GM12878 (cell line): ENCODE results near the gene ID3. TPM values are rescaled to one million over a fixed set of nuclear protein-coding genes. Genes with fewer than 3 reads are reported as not detected.

Experiments used
- ATF2 ChIP-seq: IDR thresholded peaks from 2 replicates; pipeline ENCODE4 v1.6.1; 2012; ENCODE audit warnings: low read length, inconsistent platforms
- ATF7 ChIP-seq: fragments of 450-650 bp; IDR thresholded peaks from 2 replicates; pipeline ENCODE4 v1.6.1; 2016; ENCODE audit warnings: low read depth, mild to moderate bottlenecking
- CREB1 ChIP-seq: IDR thresholded peaks from 2 replicates; pipeline ENCODE4 v1.6.1; 2012; ENCODE audit warnings: low read depth, mild to moderate bottlenecking, inconsistent platforms
- CUX1 ChIP-seq: IDR thresholded peaks from 2 replicates; pipeline ENCODE4 v1.6.1; 2012; ENCODE audit warnings: improper control_type of control experiment, low read depth, low read length; ENCODE audit not compliant: insufficient replicate concordance
- EED ChIP-seq: sonication (generic); IDR thresholded peaks from 2 replicates; pipeline ENCODE4 v1.6.1; 2016; ENCODE audit warnings: antibody characterized with exemption, low read depth
- ESRRA ChIP-seq: IDR thresholded peaks from 2 replicates; pipeline ENCODE4 v1.6.1; 2012; ENCODE audit warnings: mild to moderate bottlenecking, low read length, improper control_type of control experiment
- ETV6 ChIP-seq, 2 experiments: fragments of 450-650 bp in 1 of 2; IDR thresholded peaks in 1 of 2; conservative IDR thresholded peaks in 1 of 2; 2 replicates each; pipeline ENCODE4 v1.6.1; 2014; ENCODE audit warnings: antibody characterized with exemption in 1 of 2, borderline replicate concordance in 1 of 2, low read depth in 1 of 2, mild to moderate bottlenecking in 1 of 2, moderate library complexity in 1 of 2
- IKZF1 ChIP-seq: fragments of 450-650 bp; conservative IDR thresholded peaks from 2 replicates; pipeline ENCODE4 v1.6.1; 2017; ENCODE audit warnings: antibody characterized with exemption, mild to moderate bottlenecking
- JUNB ChIP-seq: IDR thresholded peaks from 2 replicates; pipeline ENCODE4 v1.6.1; 2016; ENCODE audit warnings: antibody characterized with exemption, mild to moderate bottlenecking
- MEF2A ChIP-seq: IDR thresholded peaks from 2 replicates; pipeline ENCODE4 v1.6.1; 2011; ENCODE audit warnings: low read depth, mild to moderate bottlenecking, low read length, moderate library complexity; ENCODE audit not compliant: insufficient read depth
- MEF2B ChIP-seq: fragments of 450-650 bp; IDR thresholded peaks from 2 replicates; pipeline ENCODE4 v1.6.1; 2018; ENCODE audit warnings: mild to moderate bottlenecking, moderate library complexity; ENCODE audit not compliant: partially characterized antibody, poor library complexity, severe bottlenecking
- MXI1 ChIP-seq: fragments of 150-350 bp; IDR thresholded peaks from 2 replicates; pipeline ENCODE4 v1.6.1; 2011; ENCODE audit warnings: low read depth, mild to moderate bottlenecking, inconsistent platforms, low read length, improper control_type of control experiment
- NBN ChIP-seq: fragments of 450-650 bp; IDR thresholded peaks from 2 replicates; pipeline ENCODE4 v1.6.1; 2016
- NFIC ChIP-seq: IDR thresholded peaks from 2 replicates; pipeline ENCODE4 v1.6.1; 2012; ENCODE audit warnings: low read depth, mild to moderate bottlenecking, inconsistent platforms, low read length, moderate library complexity
- NRF1 ChIP-seq: conservative IDR thresholded peaks from 2 replicates; pipeline ENCODE4 v1.6.1; 2011; ENCODE audit warnings: mild to moderate bottlenecking, low read depth, low read length, improper control_type of control experiment
- PAX5 ChIP-seq: IDR thresholded peaks from 2 replicates; pipeline ENCODE4 v1.6.1; 2011; ENCODE audit warnings: low read depth, low read length, borderline replicate concordance
- PAX8 ChIP-seq: fragments of 450-650 bp; IDR thresholded peaks from 2 replicates; pipeline ENCODE4 v1.6.1; 2017; ENCODE audit warnings: mild to moderate bottlenecking, moderate library complexity
- PML ChIP-seq: IDR thresholded peaks from 2 replicates; pipeline ENCODE4 v1.6.1; 2012; ENCODE audit warnings: low read length, inconsistent platforms
- STAT1 ChIP-seq: fragments of 450-650 bp; conservative IDR thresholded peaks from 2 replicates; pipeline ENCODE4 v1.6.1; 2014; ENCODE audit warnings: antibody characterized with exemption, mild to moderate bottlenecking
- TCF3 ChIP-seq: IDR thresholded peaks from 2 replicates; pipeline ENCODE4 v1.6.1; 2012; ENCODE audit warnings: low read depth, mild to moderate bottlenecking, low read length, borderline replicate concordance; ENCODE audit not compliant: insufficient read depth
- YY1 ChIP-seq: IDR thresholded peaks from 2 replicates; pipeline ENCODE4 v1.6.1; 2011; ENCODE audit warnings: low read depth, mild to moderate bottlenecking, low read length
- ZZZ3 ChIP-seq: IDR thresholded peaks from 2 replicates; pipeline ENCODE4 v1.6.1; 2011; ENCODE audit warnings: low read depth; ENCODE audit not compliant: control insufficient read depth, insufficient read length
- polyA plus RNA-seq, 11 experiments: library from polyadenylated mRNA; depleted of rRNA in 4 of 11; unstranded in 6 of 11; stranded (reverse) in 5 of 11; fragments of >200 nt; fragmentation: Nextera tagmentation in 4 of 11; fragmentation: Illumina TruSeq in 1 of 11; extraction: Ambion mirVana in 4 of 11; extraction: Trizol in 1 of 11; gene quantifications; 1 replicate in 1 of 11; 2 replicates in 10 of 11; pipeline versions ENCODE4 v1.2.1 to v1.2.3, GENCODE V29; 2011 to 2016; ENCODE audit warnings: inconsistent platforms in 2 of 11, missing spikeins in 2 of 11, low read depth in 1 of 11
- total RNA-seq, 4 experiments: library from RNA; depleted of rRNA in 3 of 4; stranded (reverse); fragments of >200 nt in 3 of 4; fragmentation: Illumina TruSeq in 1 of 4; extraction: Trizol in 1 of 4; gene quantifications; 2 replicates each; pipeline versions ENCODE4 v1.2.1 to v1.2.3, GENCODE V29; 2013 to 2021

Gene ID3
- total and polyA plus RNA-seq, 10 of the 15 experiments (the other 5 are each of a cell fraction or from before 2014, with no cell fraction given) = 42.7 to 475 (median 207) TPM

- TF ChIP-seq CREB1 (peak; percentile 49; the same call in 1 of the 2 replicates), YY1 (0 out of 2 replicates have a peak, but pooled peaks have one; percentile 34), EED (peak; percentile 70), ZZZ3 (no peak), ATF7 (peak; percentile 88), PML (no peak), NRF1 (no peak), CUX1 (peak; percentile 31), TCF3 (peak; percentile 98), MXI1 (peak; percentile 52; the same call in 1 of the 2 replicates), PAX5 (0 out of 2 replicates have a peak, but pooled peaks have one; percentile 68), MEF2B (no peak), NFIC (peak; percentile 56; the same call in 1 of the 2 replicates), ATF2 (peak; percentile 69), MEF2A (0 out of 2 replicates have a peak, but pooled peaks have one; percentile 66), PAX8 (no peak), ETV6 (conservative IDR thresholded peaks at IDR 0.05 in 1 of 2, IDR thresholded peaks at IDR 0.05 in 1 of 2; ENCODE audit: borderline replicate concordance in 1 of 2, low read depth in 1 of 2) (peak in 1 of 2 experiments; percentile 64; a peak in 1 of 4 replicates), JUNB (peak; percentile 60), IKZF1 (peak; percentile 6; the same call in 1 of the 2 replicates), NBN (no peak; the same call in 1 of the 2 replicates), ESRRA (no peak), STAT1 (no peak)
Observed at GRCh38 chr1:23525558-23526250, 33.6 kb downstream of the ID3 start (continued).
